Activated T-cell treated with anti-CD3 and anti-CD28 coated beads, Interleukin-2, amount 50 U/mL, for 24 hours (primary cell): ENCODE data around the gene MIDN.

Source experiments
- DNase-seq: peaks from one replicate; pipeline ENCODE4 v3.0.0-alpha.2; 2020
- H3K27ac Mint-ChIP-seq: 2 replicates; pipeline ENCODE4 v1.8.0; 2020; ENCODE audit warnings: mild to moderate bottlenecking, mixed read lengths
- H3K27me3 Mint-ChIP-seq: 2 replicates; pipeline ENCODE4 v1.8.0; 2020; ENCODE audit warnings: mixed read lengths
- H3K36me3 Mint-ChIP-seq: 2 replicates; pipeline ENCODE4 v1.8.0; 2020; ENCODE audit warnings: low read depth, mixed read lengths
- H3K4me1 Mint-ChIP-seq: 2 replicates; pipeline ENCODE4 v1.8.0; 2020; ENCODE audit warnings: low read depth, mixed read lengths
- H3K4me3 Mint-ChIP-seq: 2 replicates; pipeline ENCODE4 v1.8.0; 2020; ENCODE audit warnings: mild to moderate bottlenecking, moderate library complexity, mixed read lengths
- H3K9me3 Mint-ChIP-seq: 2 replicates; pipeline ENCODE4 v1.8.0; 2020; ENCODE audit warnings: mixed read lengths

The MIDN gene

DNA sequence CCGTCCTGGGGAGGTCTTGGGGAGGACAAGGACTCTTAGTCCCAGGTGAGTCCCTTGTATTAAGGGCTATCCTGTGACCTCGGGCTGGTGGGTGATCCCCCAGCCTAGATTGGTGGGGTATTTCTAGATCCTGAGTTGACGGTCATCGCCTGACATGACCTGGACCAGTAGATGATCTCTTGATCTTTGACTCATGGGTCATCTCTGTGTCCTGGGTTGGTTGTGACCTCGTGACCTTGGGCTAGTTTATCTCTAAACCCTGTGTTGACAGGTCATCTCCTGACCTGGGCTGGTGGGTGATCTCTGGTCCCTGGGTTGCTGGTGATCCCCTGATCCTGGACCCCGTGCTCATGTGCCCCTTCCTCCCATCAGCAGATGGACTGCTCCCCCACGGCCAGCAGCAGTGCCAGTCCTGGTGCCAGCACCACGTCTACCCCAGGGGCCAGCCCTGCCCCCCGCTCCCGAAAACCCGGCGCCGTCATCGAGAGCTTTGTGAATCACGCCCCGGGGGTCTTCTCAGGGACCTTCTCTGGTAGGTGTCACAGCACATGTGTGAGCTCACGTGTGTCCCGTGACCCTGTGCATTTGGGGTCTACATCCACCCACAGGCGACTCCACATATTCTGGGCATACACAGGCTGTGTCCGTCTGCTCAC, 6.3 kb downstream of the MIDN start:
- peak overlapping the region; percentile 23 for H3K4me3 Mint-ChIP-seq
- DNase-seq, result no peak
- peaks cover 69% of the 10 kb centered on the region for H3K36me3 Mint-ChIP-seq
- H3K27ac Mint-ChIP-seq, result peak overlapping the region; percentile 90
- no peaks in the 10 kb centered on the region for H3K27me3 Mint-ChIP-seq
- H3K9me3 Mint-ChIP-seq, result no peaks in the 10 kb centered on the region
- H3K4me1 Mint-ChIP-seq, result peaks cover 44% of the 10 kb centered on the region

DNA sequence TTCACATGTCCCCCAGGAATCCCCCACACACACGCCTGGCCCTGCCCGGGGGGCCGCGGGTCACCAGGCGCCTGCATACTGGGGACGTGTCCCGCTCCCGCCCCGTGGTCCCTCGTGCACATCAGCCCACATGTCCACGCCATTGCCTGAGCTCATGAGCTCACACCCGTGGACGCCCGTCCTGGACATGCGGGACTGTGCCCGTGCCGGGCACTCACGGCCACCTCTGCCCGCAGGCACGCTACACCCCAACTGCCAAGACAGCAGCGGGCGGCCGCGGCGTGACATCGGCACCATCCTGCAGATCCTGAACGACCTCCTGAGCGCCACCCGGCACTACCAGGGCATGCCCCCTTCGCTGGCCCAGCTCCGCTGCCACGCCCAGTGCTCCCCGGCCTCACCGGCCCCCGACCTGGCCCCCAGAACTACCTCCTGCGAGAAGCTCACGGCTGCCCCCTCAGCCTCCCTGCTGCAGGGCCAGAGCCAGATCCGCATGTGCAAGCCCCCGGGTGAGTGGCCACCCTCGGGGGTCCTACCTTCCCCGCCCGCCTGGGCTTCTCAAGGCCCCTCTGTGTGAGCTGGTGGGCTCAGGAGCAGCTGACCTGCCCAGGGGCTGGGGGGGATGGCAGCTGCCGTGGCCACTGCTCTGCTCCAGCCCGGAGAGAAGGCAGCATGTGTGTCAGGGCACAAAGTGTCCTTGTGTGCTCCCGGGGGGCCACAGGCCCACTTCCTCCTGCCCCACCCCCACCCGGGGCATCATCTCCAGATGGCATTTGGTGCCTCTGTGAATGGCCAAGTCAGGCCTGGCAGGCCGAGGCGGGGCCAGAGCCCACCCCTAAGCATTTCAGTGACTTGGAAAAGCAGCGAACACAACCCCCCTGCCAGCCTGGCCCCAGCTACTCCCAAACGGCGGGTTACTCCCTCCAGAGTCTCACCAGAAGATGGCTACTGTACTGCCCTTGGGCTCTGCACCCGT, 7.1 kb downstream of the MIDN start:
- no peaks in the 10 kb centered on the region for H3K27me3 Mint-ChIP-seq
- H3K9me3 Mint-ChIP-seq, result no peaks in the 10 kb centered on the region
- peaks cover 70% of the 10 kb centered on the region for H3K36me3 Mint-ChIP-seq
- peak overlapping the region; percentile 23 for H3K4me3 Mint-ChIP-seq
- DNase-seq, result no peak
- peak overlapping the region; percentile 90 for H3K27ac Mint-ChIP-seq
- peaks cover 49% of the 10 kb centered on the region for H3K4me1 Mint-ChIP-seq

DNA sequence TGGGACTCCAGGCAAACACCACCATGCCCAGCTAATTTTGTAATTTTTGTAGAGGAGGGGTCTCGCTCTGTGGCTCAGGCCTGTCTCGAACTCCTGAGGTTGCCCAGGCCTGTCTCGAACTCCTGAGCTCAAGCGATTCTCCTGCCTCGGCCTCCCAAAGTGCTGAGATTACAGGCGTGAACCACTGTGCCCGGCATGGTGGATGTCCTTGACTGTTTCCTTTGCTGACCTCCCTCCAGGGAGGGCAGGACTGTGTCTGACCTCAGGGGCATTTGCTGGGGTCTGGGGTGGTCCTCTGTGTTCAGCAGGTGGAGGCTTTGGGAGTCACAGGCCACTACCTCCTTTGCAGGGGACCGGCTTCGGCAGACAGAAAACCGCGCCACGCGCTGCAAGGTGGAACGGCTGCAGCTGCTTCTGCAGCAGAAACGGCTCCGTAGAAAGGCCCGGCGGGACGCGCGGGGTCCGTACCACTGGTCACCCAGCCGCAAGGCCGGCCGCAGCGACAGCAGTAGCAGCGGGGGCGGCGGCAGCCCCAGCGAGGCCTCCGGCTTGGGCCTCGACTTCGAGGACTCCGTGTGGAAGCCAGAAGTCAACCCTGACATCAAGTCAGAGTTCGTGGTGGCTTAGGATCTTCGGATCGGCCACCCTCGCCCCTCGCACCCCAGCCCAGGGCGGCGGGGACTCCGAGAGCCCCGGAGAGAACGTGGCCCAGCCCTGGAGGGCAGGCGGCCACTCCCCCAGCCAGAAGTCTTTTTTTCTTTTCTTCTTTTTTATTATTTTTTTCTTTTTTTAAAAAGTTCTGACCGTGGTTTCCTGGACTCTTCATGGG, 8.5 kb downstream of the MIDN start:
- peak overlapping the region; percentile 29 for H3K4me3 Mint-ChIP-seq
- H3K27me3 Mint-ChIP-seq, result no peaks in the 10 kb centered on the region
- peak overlapping the region; percentile 98 for H3K27ac Mint-ChIP-seq
- peaks cover 57% of the 10 kb centered on the region for H3K4me1 Mint-ChIP-seq
- H3K36me3 Mint-ChIP-seq, result peaks cover 68% of the 10 kb centered on the region
- no peak for DNase-seq
- no peaks in the 10 kb centered on the region for H3K9me3 Mint-ChIP-seq

GRCh38 chr19:1257475-1258162, 9.2 kb downstream of the MIDN start:
- peaks cover 63% of the 10 kb centered on the region for H3K36me3 Mint-ChIP-seq
- no peaks in the 10 kb centered on the region for H3K9me3 Mint-ChIP-seq
- no peaks in the 10 kb centered on the region for H3K27me3 Mint-ChIP-seq
- H3K4me1 Mint-ChIP-seq, result peaks cover 61% of the 10 kb centered on the region
- no peak for DNase-seq
- peak overlapping the region; percentile 84 for H3K4me3 Mint-ChIP-seq
- peak overlapping the region; percentile 98 for H3K27ac Mint-ChIP-seq

DNA sequence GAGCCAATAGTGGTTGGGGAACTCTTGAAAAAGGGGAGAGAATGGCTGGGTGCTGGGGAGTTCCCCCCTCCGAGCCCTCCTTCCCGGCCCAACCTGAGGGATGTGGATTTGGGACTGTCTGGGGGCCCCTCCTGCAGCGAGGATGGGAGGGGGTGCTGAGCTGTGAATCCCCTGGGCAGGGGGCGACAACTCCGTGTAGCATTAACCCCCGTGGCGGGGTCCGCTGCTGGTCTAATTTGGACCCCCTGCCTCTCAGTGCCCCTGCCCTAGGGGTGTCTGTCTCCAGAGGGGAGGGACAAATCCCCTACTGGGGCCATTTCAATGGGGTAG, 9.7 kb downstream of the MIDN start:
- no peak for DNase-seq
- Mint-ChIP-seq H3K27me3 (no peaks in the 10 kb centered on the region), H3K27ac (peak overlapping the region; percentile 98), H3K9me3 (no peaks in the 10 kb centered on the region), H3K4me3 (peak overlapping the region; percentile 84), H3K36me3 (peaks cover 64% of the 10 kb centered on the region), H3K4me1 (peaks cover 67% of the 10 kb centered on the region)

- peaks cover 64% of the 10 kb centered on the region for H3K4me1 Mint-ChIP-seq
- no peaks in the 10 kb centered on the region for H3K9me3 Mint-ChIP-seq
- H3K4me3 Mint-ChIP-seq, result peak overlapping the region; percentile 84
- no peak for DNase-seq
- no peaks in the 10 kb centered on the region for H3K27me3 Mint-ChIP-seq
- H3K27ac Mint-ChIP-seq, result peak overlapping the region; percentile 98
- peaks cover 60% of the 10 kb centered on the region for H3K36me3 Mint-ChIP-seq
These were observed 10.4 kb downstream of the MIDN start for GRCh38 chr19:1258707-1259205.

DNA sequence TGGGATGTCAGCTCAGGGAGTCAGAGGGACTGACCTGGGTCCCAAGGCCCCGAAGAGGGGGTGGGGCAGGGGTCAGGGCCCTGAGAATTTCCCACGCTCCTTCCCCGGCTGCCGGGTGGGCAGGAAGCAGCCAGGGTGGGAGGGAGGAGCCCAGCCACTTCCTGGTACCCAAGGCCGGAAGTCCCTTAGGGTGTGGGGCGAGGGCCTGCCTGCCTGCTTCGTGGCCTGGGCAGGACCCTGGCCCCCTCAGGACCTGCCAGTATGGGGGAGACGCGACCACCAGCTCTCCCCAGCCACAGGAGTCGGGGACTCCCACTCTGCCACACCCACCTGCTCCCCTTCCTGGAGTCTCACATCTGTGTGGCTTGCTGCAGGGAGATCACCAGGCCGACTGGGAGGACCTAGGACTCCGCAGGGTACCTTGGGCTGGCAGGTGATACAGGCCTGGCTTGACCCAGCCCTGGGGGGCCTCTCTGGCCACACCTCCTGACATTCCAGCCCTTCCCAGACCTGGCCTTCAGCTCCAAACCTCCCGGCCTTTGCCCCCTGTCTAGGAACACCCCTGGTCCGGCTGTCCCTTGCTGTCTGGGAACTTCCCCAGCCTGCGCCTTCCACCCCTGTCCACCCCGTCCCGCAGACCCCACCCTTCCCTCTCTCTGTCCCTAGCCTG, 11.0 kb downstream of the MIDN start:
- peak; percentile 85 for DNase-seq
- no peaks in the 10 kb centered on the region for H3K27me3 Mint-ChIP-seq
- H3K4me3 Mint-ChIP-seq, result peak overlapping the region; percentile 84
- peaks cover 61% of the 10 kb centered on the region for H3K36me3 Mint-ChIP-seq
- peak overlapping the region; percentile 98 for H3K27ac Mint-ChIP-seq
- H3K9me3 Mint-ChIP-seq, result no peaks in the 10 kb centered on the region
- H3K4me1 Mint-ChIP-seq, result peaks cover 65% of the 10 kb centered on the region

- Mint-ChIP-seq H3K27ac (peak overlapping the region; percentile 98), H3K36me3 (peaks cover 61% of the 10 kb centered on the region), H3K27me3 (no peaks in the 10 kb centered on the region), H3K4me1 (peaks cover 64% of the 10 kb centered on the region), H3K4me3 (peak overlapping the region; percentile 84), H3K9me3 (no peaks in the 10 kb centered on the region)
- no peak for DNase-seq
These were observed 11.7 kb downstream of the MIDN start for GRCh38 chr19:1259876-1260748.

- H3K36me3 Mint-ChIP-seq, result peaks cover 55% of the 10 kb centered on the region
- H3K4me1 Mint-ChIP-seq, result peaks cover 68% of the 10 kb centered on the region
- H3K27ac Mint-ChIP-seq, result peak overlapping the region; percentile 98
- DNase-seq, result peak; percentile 98
- H3K4me3 Mint-ChIP-seq, result peak overlapping the region; percentile 95
- H3K9me3 Mint-ChIP-seq, result no peaks in the 10 kb centered on the region
- no peaks in the 10 kb centered on the region for H3K27me3 Mint-ChIP-seq
These were observed 12.6 kb downstream of the MIDN start for GRCh38 chr19:1260749-1261537.

DNA sequence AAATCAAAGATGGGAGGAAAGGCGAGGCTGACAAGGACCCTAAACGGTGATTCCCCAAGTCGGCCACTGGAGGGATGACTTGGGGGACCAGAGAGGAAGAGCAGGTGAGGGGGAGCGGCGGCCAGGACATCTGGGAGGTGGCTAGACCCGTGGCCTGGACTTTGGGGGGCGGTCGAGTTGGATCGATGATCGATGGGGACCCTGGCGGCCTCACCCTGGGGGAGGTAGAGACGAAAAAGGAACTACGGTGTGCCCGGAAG, 13.1 kb downstream of the MIDN start:
- H3K27me3 Mint-ChIP-seq, result no peaks in the 10 kb centered on the region
- H3K9me3 Mint-ChIP-seq, result no peaks in the 10 kb centered on the region
- DNase-seq, result no peak
- H3K4me1 Mint-ChIP-seq, result peaks cover 68% of the 10 kb centered on the region
- H3K27ac Mint-ChIP-seq, result peak overlapping the region; percentile 97
- peaks cover 50% of the 10 kb centered on the region for H3K36me3 Mint-ChIP-seq
- peak overlapping the region; percentile 95 for H3K4me3 Mint-ChIP-seq

GRCh38 chr19:1261798-1262622, 13.6 kb downstream of the MIDN start:
- DNase-seq, result peak; percentile 64
- Mint-ChIP-seq H3K4me3 (peak overlapping the region; percentile 95), H3K36me3 (peaks cover 46% of the 10 kb centered on the region), H3K27ac (peak overlapping the region; percentile 97), H3K9me3 (no peaks in the 10 kb centered on the region), H3K4me1 (peaks cover 68% of the 10 kb centered on the region), H3K27me3 (no peaks in the 10 kb centered on the region)
